Raji (cell line): ENCODE data around the gene CDC5L.

Experiments used
- POLR2A ChIP-seq: IDR thresholded peaks from 2 replicates; pipeline ENCODE4 v1.6.1; 2011; ENCODE audit warnings: low read depth, low read length, control low read depth; ENCODE audit not compliant: insufficient read depth

The CDC5L gene

GRCh38 chr6:44387346-44388134 lies at the start of gene CDC5L:
Gene CDC5L (plus strand): TSS chr6:44387706. CDS start chr6:44387824, 118 bp downstream.
- peak; percentile 96 for TF ChIP-seq POLR2A

- no peak for TF ChIP-seq POLR2A
Observed at GRCh38 chr6:44338228-44339122, 49.0 kb upstream of the CDC5L start.

- no peak for TF ChIP-seq POLR2A
Observed at GRCh38 chr6:44339301-44339700, 48.2 kb upstream of the CDC5L start.

DNA sequence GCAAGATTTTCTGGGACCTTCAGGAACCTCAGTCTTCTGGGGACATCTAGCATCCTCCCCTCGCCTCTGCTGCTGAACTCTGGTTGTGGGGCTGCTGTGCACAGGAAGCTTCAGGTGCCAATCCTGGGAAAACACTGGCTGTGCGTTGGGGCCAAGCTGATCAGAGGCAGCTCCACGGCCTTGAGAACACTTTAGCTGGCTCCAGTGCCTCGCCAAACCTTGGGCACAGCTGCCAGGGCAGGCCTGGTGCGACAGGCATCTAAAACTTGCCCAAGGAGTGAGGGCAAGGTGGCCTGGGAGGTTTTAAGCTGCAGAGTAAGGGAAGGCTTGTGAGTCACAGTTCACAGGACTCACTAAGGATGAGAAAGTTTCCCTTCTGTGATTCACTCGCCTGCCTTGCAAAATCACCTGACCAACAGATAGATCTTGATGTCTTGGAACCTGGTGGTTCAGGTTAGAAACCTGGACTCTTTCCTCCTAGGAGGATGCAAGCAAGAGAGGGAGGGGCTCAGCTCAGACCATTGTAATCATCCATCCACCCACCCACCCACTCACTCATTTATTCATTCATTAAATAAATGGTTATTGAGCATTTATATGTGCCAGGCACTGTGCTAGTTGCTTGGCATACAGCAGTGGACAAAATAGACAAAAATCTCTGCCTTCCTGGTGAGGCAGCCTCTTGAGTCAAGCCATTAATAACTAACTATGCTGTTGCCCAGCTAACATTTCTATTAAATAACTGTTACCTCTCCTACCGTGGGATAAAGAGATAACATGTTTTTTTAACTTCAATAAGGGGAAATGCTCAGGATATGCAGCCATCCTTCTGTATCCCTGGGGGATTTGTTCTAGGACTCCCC lies 47.5 kb upstream of the CDC5L start:
- TF ChIP-seq POLR2A = no peak

- TF ChIP-seq POLR2A = no peak
Observed at GRCh38 chr6:44341095-44341890, 46.2 kb upstream of the CDC5L start.

DNA sequence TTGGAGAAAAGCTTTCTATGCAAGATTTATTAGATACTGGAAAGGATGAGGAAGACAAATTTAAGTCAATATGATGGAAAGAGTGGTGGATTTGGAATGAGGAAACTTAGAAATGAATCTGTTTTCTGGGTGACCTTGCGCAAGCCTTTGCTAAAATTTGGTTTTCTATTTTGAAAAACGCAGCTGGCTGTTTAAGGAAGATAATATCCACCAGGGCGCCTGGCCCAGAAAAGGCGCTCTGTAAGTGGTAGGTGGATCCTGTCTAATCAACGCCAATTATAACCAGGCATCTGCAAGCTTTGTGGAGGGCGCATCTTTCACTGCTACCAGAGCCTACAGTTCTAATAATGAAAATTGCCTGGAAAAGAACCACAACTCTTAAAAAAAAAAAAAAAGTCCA lies 45.5 kb upstream of the CDC5L start:
- TF ChIP-seq POLR2A = no peak

- no peak for TF ChIP-seq POLR2A
Observed at GRCh38 chr6:44342489-44342888, 45.0 kb upstream of the CDC5L start, which contains the start of gene SPATS1. Gene SPATS1 (plus strand): TSS chr6:44342650. CDS start chr6:44343096, 446 bp downstream.

GRCh38 chr6:44349904-44350649 lies 37.4 kb upstream of the CDC5L start:
- TF ChIP-seq POLR2A = no peak

GRCh38 chr6:44352259-44352658 lies 35.2 kb upstream of the CDC5L start:
- TF ChIP-seq POLR2A = no peak

GRCh38 chr6:44353336-44353735 lies 34.2 kb upstream of the CDC5L start:
- TF ChIP-seq POLR2A = no peak

GRCh38 chr6:44355640-44356039 lies 31.9 kb upstream of the CDC5L start:
- TF ChIP-seq POLR2A = no peak

- TF ChIP-seq POLR2A = no peak
Observed at GRCh38 chr6:44356487-44356886, 31.0 kb upstream of the CDC5L start.

DNA sequence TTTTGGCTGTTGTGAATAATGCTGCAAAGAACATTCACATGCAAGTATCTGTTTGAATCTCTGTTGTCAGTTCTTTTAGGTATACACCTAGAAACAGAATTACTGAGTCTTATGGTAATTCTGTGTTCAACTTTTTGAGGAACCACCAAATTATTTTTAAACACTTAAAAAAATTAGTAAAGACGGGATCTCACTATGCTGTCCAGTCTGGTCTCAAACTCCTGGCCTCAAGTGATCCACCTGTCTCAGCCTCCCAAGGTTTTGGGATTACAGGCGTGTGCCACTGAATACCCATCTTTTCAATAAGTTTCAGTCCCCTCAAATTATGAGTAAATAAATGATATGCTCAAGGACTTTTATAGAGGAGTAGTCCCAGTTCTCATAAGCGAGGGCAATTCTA lies 27.5 kb upstream of the CDC5L start:
- no peak for TF ChIP-seq POLR2A
